Renal pelvis (tissue), 4 donors: ENCODE measurements around the gene C1QA. TPM values are rescaled to one million over a fixed set of nuclear protein-coding genes. Genes with fewer than 3 reads are reported as not detected.

Experiments used
- DNase-seq: peaks from one replicate; pipeline ENCODE4 v3.0.0-alpha.2; 2013
- polyA plus RNA-seq, 3 donors: library from polyadenylated mRNA; unstranded; fragments of 120-200 nt; gene quantifications; one replicate each; pipeline ENCODE4 v1.2.1, GENCODE V29; 2013; ENCODE audit not compliant: insufficient read length in 3 of 3

C1QA gene
- polyA plus RNA-seq, 3 donors: 11.4 to 20.5 (median 14.8) TPM

- no peak for DNase-seq
Observed at GRCh38 chr1:22607154-22607553, 29.3 kb upstream of the C1QA start.

DNA sequence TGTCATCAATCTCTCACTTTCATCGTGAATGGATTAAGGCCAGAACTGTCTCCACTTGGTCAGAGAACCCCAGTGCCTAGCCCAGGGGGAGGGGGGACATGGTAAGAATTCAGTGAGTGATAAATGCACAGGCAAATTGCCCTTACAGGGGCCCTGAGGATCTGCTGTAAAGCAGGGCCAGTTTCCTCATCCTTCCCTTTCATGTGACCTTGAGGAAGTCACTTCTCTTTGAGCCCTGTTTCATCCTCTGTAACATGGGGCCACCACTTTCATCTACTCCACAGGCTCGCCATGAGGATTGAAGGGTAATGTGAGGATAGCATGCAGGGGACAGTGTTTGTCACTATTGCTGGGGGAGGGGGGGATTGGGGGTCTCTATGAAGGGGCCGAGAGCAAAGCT, 28.1 kb upstream of the C1QA start:
- no peak for DNase-seq

GRCh38 chr1:22609291-22609690, 27.1 kb upstream of the C1QA start:
- DNase-seq: no peak

- DNase-seq: peak; percentile 82
Observed at GRCh38 chr1:22611530-22611947, 24.9 kb upstream of the C1QA start.

DNA sequence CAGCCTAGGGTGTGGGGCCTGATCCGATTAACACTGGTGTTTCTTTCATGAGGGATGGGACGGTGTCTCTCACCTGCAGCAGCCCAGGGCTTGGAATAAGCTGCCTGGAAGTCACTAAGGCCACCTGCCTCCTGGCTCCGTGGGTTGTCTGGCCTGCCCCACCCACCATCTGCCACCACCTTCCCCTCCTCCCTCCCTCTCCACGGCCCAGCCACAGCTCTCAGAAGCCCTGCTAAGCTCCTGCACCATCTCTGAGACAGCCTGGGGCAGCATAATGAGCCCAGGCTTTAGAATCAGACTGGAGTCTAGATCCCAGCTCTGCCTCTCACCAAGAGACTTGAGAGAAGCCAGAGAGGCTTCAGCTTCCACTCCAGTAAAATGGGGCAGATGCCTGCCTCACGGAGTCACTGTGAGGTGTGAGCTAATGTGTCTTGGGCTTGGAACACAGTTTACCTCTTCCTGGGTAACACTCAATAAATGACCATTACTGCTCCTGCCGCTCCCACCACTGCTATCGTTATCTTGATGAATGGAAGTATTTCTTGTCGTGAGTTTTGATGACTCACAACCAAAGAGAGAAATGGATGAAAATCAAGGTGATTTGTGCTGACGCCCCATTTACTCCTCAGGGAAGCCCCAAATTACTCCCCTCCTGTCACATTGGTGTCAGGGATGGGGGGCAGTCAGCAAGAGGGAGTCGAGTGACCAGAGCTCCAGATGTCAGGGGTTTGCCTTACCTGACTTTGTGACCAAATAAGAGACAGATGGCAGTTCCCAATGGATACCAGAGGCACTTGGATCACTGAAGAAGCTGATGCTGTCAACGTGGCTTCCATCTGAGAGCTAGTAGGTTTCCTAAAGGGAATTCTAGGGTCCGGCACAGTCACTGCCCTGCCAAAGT, 23.5 kb upstream of the C1QA start:
- DNase-seq: no peak

DNA sequence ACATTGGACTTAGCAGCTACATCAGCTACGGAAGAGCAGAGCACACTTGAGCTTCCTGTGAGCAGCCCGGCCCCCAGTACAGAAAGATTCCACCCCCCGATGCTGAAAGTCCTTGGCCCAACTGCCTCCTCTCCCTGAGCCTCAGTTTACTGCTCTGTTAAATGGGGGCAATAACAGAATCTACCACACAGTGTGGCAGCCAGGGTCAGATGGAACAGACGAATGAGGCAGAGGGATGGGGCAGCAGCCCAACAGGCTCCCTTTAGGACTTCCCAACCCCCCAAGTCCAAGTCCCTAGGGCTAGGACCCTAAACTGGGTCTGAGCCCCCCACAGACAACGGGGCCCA, 22.9 kb upstream of the C1QA start:
- DNase-seq: no peak

GRCh38 chr1:22613951-22614350, 22.5 kb upstream of the C1QA start:
- no peak for DNase-seq

GRCh38 chr1:22615886-22616285, 20.5 kb upstream of the C1QA start:
- DNase-seq: no peak

DNA sequence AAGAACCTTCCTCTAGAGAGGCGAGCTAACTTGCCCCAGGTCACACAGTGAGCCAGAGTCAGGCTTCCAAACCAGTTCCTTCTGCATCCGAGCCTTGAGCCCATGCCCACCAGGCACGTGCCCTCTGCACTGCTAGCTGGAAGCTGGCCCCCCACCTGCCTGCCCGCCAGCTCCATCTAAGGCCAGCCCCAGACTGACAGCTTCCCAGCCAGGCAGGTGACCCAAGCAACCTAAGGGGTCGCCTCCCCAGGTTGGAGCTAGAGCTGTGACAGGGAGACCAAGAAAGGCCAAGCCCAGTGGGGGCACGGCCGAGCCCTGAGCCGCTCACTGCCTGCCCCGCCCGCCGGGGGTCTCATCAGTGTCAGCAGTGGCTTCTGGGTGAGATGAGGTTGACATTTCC, 19.9 kb upstream of the C1QA start:
- DNase-seq: no peak

DNA sequence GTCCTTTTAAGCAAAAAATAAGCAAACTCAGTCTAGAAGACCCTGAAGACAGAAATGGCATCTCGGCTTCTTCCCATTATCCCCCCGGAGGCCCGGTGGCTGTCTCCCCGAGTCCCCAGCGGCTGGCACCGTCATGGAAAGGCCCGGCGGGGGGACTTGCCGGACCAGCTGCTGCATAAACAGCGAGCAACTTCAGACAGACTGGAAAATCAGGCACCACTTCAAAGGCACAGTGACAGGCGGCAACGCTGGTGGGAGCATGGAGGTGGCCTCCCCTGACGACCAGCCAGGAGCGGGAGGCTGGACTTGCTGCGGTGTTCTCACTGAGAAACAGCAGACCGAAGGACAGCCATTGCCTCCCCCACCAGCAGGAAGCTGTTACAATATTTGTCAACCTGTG, 18.4 kb upstream of the C1QA start:
- DNase-seq: no peak

GRCh38 chr1:22619252-22619651, 17.2 kb upstream of the C1QA start:
- DNase-seq: no peak

GRCh38 chr1:22619798-22620197, 16.6 kb upstream of the C1QA start:
- DNase-seq: no peak

DNA sequence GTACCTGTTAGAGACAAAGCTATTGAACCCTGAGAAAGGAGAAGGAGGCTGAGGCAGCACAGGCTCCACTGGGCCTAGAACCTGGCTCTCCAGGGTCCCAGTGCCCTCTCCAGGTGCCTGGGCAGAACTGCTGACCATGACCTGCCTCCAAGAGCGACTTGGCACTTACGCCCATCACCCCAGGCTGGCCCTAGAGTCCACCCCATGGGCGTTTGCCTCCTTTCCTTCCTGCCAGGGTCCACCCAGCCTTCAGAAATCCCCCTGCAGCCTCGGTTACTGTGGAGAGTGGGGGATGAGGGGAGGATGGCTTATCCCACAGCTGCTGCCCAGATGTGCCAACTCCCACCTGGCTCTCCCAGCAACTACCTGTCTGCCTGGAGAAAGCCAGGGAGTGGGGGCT, 14.7 kb upstream of the C1QA start:
- no peak for DNase-seq

DNA sequence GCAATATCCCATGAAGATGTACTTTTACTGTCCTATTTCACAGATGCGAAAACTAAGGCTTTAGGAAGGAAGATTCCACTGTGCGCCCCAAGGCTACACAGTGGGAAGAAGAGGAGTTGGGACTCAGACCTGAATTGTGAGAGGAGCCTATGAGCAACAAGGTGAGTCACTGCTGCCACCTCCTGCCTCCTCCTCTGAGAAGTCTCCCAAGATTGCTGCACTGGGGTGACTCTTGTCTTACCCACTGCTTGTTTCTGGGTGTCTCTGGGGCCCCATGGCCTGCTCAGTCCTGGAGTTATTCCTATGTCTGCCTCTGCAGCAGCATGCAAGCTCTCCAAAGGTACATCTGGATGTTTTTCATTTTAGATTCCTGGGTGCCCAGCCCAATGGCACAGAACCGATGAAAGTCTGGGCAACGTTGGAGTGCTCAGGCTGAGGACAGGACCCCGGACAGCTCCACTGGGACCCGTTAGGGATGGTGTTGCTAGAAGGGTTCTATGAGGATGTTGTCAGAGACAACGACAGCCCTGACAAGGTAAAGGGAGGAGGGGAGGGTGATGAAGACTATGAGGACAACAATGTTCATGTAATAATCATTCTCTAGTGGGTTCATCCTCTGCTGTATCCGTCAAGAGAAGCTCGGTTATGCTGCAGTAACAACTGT, 11.0 kb upstream of the C1QA start:
- peak; percentile 29 for DNase-seq

DNA sequence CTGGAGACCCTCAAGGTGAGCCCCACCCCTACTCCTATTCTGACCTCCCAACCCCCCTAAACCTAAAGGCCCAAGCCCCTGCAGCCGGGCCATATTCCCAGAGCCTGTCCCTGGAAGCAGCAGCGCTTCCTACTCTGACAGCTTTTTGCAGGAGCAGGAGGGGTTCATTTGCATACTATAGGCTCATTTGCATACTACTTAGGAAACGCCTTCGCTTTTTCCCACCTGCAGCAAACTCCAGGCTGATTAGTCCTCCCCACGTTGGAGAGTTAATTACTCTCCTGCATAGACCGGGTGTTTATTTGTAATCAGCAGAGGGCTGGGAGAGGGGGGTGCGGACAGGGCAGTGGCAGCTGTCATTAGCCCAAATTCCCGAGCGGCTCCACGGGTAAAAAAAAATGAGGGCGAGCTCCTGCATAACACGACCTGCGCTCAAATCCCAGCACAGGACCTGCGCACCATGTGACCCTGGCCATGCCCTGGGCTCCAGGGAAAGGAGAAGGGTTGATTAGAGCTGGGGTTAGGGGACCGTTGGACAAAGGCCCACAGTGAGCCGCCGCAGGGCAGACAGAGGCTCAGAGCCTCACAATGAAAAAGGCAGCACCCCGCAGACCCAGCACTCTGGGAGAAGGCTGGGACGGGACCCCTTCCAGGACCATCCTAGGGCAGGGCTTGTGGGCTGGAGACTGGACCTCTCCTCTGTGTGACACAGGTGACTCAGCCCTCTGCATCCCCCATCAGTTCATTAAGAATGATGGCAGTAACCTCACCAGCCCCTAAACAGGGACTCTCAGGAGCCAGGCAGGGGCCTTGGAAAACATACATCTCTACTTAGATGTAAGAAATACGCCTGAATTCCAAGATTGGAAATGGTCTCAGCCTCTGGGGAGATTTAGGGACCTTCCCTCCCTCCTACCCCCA, 9.9 kb upstream of the C1QA start:
- DNase-seq: no peak

DNA sequence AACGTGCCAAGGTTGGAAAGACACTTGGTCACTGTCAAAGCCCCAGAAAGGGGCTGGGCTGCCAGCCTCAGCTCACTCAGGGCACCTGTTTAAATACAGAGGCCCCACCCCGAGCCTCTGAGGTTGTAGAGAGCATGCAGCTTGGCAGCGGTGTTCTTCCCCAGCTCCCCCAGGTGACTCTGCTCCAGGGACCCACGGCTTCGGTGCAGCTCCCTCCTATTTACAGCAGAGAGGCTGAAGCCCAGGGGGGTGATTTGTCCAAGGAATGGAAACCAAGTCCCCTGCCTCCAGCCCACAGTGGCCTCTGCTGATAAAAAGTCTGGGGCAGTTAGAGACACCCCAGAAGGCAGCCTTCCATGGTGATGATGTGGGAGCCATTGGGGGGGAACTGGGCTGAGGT, 9.1 kb upstream of the C1QA start:
- DNase-seq: no peak

GRCh38 chr1:22628698-22629444, 7.6 kb upstream of the C1QA start:
- no peak for DNase-seq

GRCh38 chr1:22629886-22630285, 6.5 kb upstream of the C1QA start:
- DNase-seq: no peak

GRCh38 chr1:22633697-22634463, 2.5 kb upstream of the C1QA start:
- DNase-seq: no peak

GRCh38 chr1:22635436-22635835, 992 bp upstream of the C1QA start:
- DNase-seq: no peak

DNA sequence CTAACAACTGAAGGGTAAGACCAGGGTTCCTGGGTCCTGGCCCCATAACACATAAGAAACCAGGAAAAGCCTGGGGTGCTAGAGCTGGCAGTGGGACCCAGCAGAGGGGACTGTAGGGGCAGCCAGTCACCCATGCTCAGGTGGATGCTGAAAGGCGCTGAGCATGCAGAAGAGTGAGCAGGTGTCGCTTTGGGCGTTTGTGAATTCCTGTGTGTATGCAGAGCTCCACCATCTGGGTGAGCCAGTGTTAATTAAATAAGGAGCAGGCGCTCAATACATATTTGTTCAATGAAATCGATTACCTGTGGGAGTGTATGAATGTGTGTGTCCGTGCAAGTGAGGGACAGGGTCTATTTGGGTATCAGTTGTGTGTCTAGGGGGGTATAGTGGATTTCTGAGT, 499 bp downstream of the C1QA start:
- no peak for DNase-seq
